NB4 (cell line): ENCODE data around the gene NECTIN4.
"Not testable (repeated sequence)": the region's sequence is repeated elsewhere in the genome, so short reads cannot be mapped to it uniquely, and the experiment has no call there.

Experiments
- DNase-seq: peaks from one replicate; pipeline ENCODE4 v3.0.0; 2010; ENCODE audit warnings: low read depth
- H3K4me3 ChIP-seq: one replicate; pipeline ENCODE4 v1.5.1; 2011; ENCODE audit warnings: mild to moderate bottlenecking, low read depth, low read length, moderate library complexity
- MYC ChIP-seq: IDR thresholded peaks from 2 replicates; pipeline ENCODE4 v1.6.1; 2011; ENCODE audit warnings: low read depth, low read length
- POLR2A ChIP-seq: IDR thresholded peaks from 2 replicates; pipeline ENCODE4 v1.6.1; 2011; ENCODE audit warnings: mild to moderate bottlenecking; ENCODE audit not compliant: insufficient read length; ENCODE audit errors: extremely low read depth
- TF ChIP-seq, protein P1 (sequence below): IDR thresholded peaks from 2 replicates; pipeline ENCODE4 v1.6.1; 2011; ENCODE audit warnings: low read depth, low read length
- TF ChIP-seq, protein P2 (sequence below): IDR thresholded peaks from one replicate; pipeline ENCODE4 v1.5.1; 2012; ENCODE audit warnings: low read depth, low read length

Gene NECTIN4

DNA sequence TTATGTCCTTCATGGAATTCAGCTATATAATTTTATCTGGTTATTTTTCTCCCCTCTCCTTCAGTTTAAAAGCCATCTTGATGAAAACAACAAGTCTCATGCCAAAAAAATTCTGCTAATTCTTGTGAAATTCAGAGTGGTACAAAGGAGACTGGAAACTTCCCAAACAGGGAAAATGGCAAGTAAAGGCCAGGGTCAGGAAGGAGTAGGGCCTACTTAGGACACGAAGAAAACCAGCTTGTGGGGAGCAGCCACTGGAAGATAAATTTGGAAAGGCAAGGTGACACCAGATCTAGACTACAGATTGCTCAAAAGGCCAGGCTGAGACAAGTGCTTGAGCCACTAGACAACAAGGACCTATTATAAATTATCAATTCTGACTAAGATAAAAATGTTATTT is 56.9 kb downstream of the NECTIN4 start:
- TF ChIP-seq, protein P1, sequence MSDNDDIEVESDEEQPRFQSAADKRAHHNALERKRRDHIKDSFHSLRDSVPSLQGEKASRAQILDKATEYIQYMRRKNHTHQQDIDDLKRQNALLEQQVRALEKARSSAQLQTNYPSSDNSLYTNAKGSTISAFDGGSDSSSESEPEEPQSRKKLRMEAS, result no peak
- no peak for TF ChIP-seq MYC
- TF ChIP-seq POLR2A, result no peak
- TF ChIP-seq, protein P2, sequence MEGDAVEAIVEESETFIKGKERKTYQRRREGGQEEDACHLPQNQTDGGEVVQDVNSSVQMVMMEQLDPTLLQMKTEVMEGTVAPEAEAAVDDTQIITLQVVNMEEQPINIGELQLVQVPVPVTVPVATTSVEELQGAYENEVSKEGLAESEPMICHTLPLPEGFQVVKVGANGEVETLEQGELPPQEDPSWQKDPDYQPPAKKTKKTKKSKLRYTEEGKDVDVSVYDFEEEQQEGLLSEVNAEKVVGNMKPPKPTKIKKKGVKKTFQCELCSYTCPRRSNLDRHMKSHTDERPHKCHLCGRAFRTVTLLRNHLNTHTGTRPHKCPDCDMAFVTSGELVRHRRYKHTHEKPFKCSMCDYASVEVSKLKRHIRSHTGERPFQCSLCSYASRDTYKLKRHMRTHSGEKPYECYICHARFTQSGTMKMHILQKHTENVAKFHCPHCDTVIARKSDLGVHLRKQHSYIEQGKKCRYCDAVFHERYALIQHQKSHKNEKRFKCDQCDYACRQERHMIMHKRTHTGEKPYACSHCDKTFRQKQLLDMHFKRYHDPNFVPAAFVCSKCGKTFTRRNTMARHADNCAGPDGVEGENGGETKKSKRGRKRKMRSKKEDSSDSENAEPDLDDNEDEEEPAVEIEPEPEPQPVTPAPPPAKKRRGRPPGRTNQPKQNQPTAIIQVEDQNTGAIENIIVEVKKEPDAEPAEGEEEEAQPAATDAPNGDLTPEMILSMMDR, result no peak
- DNase-seq, result no peak
- H3K4me3 ChIP-seq, result no peak overlapping the region

DNA sequence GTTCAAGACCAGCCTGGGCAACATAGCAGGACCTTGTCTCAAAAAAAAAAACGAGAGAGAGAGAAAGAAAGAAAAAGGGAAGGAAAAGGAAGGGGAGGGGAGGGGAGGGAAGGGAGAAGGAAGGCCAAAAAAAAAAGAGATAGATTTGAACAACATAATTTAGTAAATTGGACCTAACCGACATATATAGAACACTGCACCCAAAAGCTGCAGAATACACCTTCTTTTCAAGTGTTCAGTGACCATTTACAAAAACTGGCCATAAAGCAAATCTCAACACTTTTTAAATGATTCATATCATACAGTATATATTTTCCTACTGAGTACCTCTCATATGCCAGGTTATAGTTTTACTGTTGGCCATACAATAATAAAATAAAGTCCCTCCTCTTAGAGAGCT is 57.5 kb downstream of the NECTIN4 start:
- TF ChIP-seq, protein P2, result no peak
- TF ChIP-seq POLR2A, result no peak
- no peak for TF ChIP-seq MYC
- TF ChIP-seq, protein P1, result no peak
- H3K4me3 ChIP-seq, result no peak overlapping the region
- DNase-seq, result no peak

DNA sequence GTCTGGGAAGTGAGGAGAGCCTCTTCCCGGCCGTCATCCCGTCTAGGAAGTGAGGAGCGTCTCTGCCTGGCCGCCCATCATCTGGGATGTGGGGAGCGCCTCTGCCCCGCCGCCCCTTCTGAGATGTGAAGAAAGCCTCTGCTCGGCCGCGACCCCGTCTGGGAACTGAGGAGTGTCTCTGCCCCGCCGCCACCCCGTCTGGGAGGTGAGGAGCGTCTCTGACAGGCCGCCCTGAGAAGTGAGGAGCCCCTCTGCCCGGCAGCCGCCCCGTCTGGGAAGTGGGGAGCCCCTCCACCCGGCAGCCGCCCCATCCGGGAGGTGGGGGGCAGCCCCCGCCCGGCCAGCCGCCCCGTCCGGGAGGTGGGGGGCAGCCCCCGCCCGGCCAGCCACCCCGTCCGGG is 59.9 kb downstream of the NECTIN4 start:
- DNase-seq, H3K4me3 ChIP-seq: not testable (repeated sequence)

DNA sequence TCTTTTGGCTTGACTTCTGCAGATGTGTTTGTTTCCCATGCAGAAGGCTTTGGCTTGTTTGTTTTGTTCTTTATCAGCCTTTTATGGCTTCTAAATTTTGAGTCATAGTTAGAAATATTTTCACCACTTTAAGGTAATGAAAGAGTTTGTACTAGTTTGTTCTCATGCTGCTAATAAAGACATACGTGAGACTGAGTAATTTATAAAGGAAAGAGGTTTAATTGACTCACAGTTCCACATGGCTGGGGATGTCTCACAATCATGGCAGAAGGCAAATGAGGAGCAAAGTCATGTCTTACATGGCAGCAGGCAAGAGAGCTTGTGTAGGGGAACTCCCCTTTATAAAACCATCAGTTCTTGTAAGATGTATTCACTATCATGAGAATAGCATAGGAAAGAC is 62.4 kb downstream of the NECTIN4 start:
- DNase-seq, H3K4me3 ChIP-seq: not testable (repeated sequence)

DNA sequence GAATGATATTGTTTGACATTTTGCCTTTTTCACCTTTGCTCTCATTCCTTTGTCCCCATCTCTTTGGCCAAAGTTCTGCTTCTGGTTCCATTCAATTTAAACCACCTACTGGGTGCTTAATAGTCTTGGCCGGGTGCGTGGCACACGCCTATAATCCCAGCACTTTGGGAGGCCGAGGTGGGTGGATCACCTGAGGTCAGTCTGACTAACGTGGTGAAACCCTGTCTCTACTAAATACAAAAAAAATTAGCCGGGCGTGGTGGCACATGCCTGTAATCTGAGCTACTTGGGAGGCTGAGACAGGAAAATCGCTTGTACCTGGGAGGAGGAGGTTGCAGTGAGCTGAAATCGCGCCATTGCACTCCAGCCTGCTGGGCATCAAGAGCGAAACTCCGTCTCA is 66.9 kb downstream of the NECTIN4 start:
- not testable (repeated sequence) for H3K4me3 ChIP-seq, DNase-seq

DNA sequence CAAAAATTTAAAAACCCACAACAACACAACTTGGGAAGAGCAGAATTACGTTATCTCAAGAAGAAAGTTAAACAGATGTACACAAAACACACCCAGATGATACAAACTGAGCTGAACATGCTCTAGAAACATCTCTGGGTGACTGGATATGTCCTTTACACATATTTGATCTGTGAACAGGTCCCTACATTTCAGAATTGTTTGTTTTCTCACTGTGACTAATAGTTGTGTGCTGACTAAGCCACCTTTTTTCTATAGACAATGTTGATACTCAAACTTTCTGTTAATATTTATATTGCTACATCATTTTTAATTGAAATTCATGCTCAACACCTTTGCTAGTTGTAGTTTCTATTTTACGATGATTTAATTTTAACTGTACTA is 67.4 kb downstream of the NECTIN4 start:
- peak overlapping the region; percentile 77 for H3K4me3 ChIP-seq
- TF ChIP-seq, protein P1, result no peak
- TF ChIP-seq, protein P2, result no peak
- TF ChIP-seq MYC, result no peak
- no peak for TF ChIP-seq POLR2A
- no peak for DNase-seq

DNA sequence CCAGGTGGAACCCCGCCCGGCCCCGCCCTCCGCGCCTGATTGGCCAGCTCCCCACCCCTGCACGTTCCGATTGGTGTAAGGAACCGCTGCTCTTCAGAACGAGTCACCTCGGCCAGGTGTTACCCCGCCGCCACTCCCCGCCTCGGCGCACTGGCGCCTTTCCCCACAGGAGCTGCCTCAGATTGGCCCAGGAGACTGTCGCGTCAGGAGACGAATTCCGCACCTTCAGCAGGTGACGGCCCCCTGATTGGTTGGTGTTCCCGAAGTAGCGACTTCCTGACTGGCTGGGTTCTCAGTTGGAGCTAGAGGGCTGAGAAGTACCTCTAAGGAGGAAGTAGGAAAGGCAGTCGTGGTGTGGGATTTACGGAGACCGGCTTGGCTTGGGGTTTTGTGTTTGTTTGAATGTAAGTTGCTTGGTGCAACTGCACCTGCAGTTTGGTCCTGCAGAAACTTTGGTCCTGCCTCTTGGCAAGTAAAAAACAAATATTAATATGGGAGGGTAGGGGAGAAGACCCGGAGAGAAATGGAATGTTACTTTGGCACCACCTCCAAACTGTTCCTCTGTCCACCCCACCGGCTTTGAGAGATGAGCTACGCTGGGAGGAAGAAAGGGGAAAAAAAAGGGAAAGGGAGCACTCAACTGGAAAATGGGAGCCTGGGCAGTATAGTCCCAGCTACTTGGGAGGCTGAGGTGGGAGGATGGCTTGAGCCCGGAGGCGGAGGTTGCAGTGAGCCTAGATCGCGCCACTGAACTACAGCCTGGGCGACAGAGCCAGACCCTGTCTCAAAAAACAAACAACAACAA is 68.0 kb downstream of the NECTIN4 start:
- DNase-seq, result peak; percentile 87
- peak overlapping the region; percentile 77 for H3K4me3 ChIP-seq
- TF ChIP-seq, protein P2, result no peak
- peak; percentile 35 for TF ChIP-seq POLR2A
